Measurements from ENCODE around the gene PDE7B.

DNA sequence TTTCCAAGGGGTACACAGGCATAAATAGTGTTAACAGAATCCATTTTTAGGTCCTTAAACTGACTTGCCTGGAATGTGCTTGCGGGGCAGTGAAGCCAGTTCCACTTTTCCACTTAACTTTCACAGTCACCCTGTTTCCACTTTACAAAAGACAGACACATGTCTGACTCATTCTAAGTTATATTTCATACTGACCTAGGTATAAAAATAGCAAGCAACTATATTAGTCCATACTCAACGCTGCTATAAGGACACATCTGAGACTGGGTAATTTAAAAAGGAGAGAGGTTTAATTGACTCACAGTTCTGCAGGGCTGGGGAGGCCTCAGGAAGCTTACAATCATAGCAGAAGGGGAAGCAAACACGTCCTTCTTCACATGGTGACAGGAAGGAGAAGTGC, 310.4 kb downstream of the PDE7B start:
- TF ChIP-seq CTCF (IDR thresholded peaks at IDR 0.05): no peak
- no peak for TF ChIP-seq ZFX (IDR thresholded peaks at IDR 0.05; ENCODE audit: borderline replicate concordance)

Data from 22Rv1 (cell line).